A549 treated with dexamethasone at 1 μM for 4 hours (cell line): Measurements from ENCODE around the gene ZNF212. TPM values are rescaled to one million over a fixed set of nuclear protein-coding genes. Genes with fewer than 3 reads are reported as not detected.

Source experiments
- total RNA-seq: library from RNA; stranded (reverse); fragments of 200-300 nt; extraction: Qiagen RNA extraction; gene quantifications from 5 replicates; pipeline ENCODE4 v1.2.3, GENCODE V29; 2022

Gene ZNF212
- total RNA-seq = 8.5 to 10.6 TPM (median 9.6 TPM) in 5 replicates

GRCh38 chr7:149239345-149240143 lies at the start of gene ZNF212:
TSS of gene ZNF212 (plus strand) at chr7:149239651. CDS start at chr7:149239779, 128 bp downstream.

DNA sequence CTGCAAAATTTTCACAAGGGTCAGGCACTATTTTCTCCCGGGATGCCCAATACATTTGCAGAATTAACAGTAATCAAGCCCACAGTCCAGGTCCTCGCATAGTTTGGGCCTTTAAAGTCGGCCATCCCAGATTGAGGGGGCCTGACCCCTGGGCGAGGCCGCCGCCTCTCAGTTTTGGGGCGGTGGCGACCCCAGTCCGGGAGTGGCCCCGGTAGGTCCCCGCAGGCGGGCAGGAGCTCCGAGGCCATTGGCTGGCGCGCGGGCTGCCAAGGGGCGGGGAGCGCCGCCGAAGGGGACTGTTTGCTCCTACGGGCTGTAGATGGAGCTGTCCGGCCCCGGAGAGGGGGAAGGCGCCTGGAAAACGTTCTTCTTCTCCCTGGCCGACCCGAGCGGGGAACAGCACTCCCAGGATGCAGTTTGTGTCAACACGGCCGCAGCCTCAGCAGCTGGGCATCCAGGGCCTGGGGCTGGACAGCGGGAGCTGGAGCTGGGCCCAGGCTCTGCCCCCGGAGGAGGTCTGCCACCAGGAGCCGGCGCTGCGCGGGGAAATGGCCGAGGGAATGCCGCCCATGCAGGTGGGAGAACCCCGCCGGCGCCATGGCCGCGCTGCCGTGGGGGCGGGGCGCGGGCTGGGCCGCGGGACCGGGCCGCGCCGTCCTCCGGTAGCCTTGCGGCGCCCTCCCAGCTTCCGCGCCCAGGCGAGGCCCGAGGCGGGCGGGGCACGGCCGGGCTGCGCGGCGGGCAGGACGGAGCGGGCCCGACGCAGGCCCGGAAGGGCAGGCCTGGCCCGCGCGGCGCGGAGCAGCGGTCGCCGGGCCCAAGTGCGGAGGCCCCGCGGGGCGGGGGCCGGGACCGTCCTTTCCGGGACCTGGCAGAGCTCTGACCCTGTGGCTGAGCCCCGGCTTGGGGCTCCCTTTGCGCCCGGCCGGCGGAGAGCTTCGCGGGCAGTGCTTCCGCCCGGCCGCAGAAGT lies 44.0 kb upstream of the ZNF212 start, which contains the start of gene ZNF282:
Gene ZNF282 (plus strand): TSS at position 367 of the 971 bp plus-strand sequence. CDS start 44 bp downstream, at position 411.

DNA sequence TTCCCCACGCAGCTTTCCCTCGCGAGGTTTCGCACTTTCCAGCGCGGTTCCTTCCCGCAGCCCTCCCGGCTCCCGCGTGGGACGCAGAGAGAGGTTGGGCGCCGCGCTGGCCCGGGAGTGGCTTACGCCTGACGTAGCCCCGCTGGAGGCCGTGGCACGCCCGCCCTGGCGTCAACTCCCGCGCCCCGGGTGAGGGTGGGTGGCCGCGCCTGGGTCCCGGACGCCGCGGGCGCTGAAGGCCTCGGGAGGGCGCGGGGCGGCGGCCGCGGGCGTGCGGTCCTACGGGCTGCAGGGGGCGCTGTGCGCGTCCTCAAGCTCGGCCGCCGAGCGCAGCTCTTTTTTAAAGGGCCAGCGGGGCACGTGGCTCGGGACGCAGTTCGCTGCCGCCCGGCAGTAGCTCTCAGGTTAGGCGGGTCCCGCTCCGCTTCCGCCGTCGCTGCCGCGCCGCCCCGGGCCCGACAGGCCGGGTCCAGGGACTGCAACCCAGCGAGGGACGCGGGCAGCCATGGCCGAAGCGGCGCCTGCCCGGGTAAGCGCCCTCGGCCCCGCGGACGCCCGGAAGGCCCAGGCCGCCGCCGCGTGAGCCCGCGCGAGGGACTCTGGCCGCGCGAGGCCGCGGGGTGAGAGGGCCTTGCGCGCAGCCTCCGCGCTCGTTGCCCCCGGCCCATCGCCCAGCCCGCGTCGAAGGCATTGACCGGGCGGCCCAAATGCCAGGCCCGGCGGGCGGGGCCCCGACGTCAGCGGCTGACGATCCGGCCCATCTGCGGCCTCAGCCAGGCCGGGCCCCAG lies 22.6 kb downstream of the ZNF212 start, which contains the start of gene ZNF783:
Gene ZNF783 (plus strand): TSS at position 368 of the 789 bp plus-strand sequence. CDS start 138 bp downstream, at position 506.

Other genes with a start within 250 kb of the ZNF212 start
- 179 to 198 TPM (median 189 TPM) in 5 replicates for gene PDIA4, start 211.1 kb upstream of the ZNF212 start, total RNA-seq
- gene ZNF786, start 148.9 kb upstream of the ZNF212 start, total RNA-seq = 5.0 to 6.9 TPM (median 6.5 TPM) in 5 replicates
- gene ZNF425, start 113.3 kb upstream of the ZNF212 start, total RNA-seq = 1.1 to 1.9 TPM (median 1.5 TPM) in 5 replicates
- gene ZNF398, start 92.2 kb upstream of the ZNF212 start, total RNA-seq = 8.1 to 11.4 TPM (median 9.8 TPM) in 5 replicates
- gene ZNF282, start 44.1 kb upstream of the ZNF212 start, total RNA-seq = 18.0 to 26.1 TPM (median 24.3 TPM) in 5 replicates
- 3.8 to 6.8 TPM (median 5.8 TPM) in 5 replicates for gene ZNF783, start 22.5 kb downstream of the ZNF212 start, total RNA-seq
- 14.5 to 23.6 TPM (median 22.4 TPM) in 5 replicates for gene ZNF777, start 221.4 kb downstream of the ZNF212 start, total RNA-seq